Fibroblast of upper back skin (primary cell): ENCODE results near the gene NFKBIE.
"Not testable (repeated sequence)": the region's sequence is repeated elsewhere in the genome, so short reads cannot be mapped to it uniquely, and the experiment has no call there.

Experiments
- DNase-seq: peaks from one replicate; pipeline ENCODE4 v3.0.0-alpha.2; 2013

The NFKBIE gene

DNA sequence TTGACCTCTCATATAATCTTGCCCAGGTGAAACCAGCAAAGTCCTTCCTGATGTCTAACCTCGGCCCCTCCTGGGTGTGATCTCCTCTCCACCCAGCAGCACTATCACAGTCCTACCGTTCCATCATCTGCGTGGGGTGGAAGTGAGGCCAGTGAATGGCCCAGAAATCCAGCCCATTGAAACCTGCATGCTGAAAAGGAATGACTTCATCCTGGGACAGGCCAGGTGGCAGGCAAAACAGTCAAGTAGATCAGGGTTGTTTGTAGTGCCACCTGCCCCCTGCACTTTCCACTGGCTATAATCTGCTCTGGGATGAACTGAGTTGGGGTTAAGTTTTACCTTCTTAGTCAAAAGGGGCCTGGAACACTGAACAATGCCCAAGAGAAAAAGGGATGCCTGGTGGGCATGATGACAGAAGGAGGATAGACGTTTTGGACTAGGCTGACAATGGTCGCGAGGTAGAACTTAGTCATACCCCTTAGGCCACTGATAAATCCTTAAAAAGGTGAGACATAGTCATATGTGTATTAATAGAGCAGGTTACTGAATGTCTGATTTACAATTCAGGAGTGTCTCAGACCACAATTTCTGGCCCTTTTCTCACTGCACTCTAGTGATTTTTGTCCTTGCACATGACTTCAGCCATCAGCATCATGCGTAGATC is 26.5 kb downstream of the NFKBIE start:
- no peak for DNase-seq

DNA sequence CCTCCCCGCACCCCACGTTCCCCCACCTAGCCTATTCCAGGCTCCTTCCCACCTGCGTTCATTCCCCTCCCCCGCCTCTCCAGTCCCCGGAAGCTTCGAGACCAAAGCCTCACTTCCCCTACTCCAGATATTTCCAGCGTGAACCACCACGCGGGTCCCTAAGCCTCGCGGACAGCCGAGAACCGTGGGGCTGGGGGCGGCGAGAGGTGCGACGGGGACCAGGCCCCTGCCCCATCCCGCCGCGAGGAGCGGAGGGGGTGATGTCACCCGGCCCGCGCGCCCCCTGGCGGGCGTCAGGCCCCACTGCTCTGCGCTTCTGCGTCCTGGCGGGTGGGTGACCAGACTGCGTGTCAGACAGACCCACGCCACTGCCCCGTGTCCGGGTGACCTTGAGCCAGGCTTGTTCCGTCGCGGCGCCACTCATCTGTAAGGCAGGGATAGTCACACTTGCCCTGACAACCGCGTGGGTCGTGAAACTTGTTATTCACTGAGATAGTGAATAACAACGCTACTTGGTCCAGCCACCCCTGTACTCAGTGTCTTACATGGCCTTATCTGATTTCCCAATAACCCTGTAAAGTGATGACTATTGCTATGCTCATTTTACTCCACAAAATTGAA is 27.4 kb downstream of the NFKBIE start:
- DNase-seq: peak; percentile 52

DNA sequence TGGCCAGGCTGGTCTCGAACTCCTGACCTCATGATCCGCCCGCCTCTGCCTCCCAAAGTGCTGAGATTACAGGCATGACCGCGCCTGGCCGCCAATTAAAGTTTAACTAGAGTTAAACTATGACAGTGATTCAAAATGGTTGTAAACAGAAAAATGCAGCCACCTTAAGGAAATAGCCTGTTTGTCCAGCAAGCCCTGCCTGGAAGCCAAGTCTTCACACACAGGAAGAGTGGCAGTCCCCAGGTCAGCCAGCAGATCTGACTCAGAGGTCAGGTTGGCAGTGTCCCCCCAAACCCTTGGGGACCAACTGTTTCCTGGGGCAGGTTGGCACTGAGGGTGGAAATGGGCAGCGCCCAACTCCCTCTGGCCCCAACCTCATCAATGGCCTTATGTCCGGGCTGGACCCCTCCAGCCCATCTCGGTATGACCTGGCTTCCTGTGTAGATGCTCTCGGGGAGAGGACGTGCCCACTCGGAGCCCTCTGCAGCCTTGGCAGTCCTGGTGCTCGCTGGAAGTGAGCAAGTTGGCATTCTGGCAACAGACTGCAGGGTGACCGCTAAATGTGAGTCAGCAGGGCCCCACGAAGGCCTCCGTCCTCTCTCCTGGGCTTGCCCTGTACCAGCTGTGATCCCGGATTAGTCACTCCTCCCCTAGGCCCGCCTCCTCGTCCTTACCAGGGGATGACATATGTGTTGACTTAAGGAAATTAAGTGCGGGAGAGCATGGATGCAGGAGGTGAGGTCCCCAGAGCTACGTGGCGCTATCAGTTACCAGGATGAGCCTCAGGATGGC is 28.1 kb downstream of the NFKBIE start:
- peak; percentile 91 for DNase-seq

DNA sequence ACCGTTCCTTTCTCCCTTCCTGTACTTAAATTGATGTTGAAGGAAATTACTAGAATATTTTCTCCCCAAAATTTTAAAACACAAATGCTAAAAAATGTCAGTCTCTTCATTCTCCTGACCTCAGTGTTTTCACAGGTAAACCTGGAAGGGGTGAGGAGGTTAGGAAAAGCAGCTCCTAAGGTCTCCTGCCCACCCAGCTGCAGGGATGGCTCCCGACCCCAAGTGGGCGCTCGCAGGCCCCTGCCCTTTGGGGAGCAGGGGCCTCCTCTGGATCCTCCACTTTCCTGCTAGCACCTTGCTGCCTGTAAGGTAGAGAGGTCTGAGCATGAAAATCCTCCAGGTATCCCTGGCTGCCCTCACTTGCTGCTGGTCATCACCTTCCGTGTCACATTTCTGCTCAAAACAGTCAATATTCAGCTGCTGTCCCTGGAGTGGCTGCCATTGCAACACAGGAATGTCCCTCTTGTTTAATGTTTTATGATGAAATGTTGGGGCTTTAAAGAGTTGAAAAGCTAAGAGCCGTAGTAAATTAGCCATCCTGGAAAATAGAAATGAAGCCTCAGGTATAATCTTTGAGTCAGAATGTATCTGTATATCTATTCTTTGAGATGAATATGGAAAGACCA is 29.3 kb downstream of the NFKBIE start:
- DNase-seq: no peak

DNA sequence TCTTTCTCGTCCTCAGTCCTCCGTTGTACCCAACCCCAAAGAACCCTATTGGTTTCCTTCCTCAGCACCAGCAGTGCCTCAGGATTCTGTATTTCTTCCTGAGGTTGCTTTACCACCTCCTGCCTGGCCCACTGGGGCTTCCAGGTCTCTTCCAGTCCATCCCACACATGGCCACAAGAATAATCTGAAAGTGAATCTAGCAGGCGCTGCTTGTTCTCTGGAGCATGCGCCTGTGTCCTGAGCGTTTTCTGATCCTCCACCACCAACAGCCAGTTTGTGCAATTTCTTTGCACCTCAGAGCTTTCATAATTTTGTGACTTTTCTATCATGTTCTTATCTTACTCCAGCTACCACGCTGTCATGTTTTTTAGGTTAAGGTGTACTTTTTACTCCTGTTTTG is 30.1 kb downstream of the NFKBIE start:
- DNase-seq: no peak

DNA sequence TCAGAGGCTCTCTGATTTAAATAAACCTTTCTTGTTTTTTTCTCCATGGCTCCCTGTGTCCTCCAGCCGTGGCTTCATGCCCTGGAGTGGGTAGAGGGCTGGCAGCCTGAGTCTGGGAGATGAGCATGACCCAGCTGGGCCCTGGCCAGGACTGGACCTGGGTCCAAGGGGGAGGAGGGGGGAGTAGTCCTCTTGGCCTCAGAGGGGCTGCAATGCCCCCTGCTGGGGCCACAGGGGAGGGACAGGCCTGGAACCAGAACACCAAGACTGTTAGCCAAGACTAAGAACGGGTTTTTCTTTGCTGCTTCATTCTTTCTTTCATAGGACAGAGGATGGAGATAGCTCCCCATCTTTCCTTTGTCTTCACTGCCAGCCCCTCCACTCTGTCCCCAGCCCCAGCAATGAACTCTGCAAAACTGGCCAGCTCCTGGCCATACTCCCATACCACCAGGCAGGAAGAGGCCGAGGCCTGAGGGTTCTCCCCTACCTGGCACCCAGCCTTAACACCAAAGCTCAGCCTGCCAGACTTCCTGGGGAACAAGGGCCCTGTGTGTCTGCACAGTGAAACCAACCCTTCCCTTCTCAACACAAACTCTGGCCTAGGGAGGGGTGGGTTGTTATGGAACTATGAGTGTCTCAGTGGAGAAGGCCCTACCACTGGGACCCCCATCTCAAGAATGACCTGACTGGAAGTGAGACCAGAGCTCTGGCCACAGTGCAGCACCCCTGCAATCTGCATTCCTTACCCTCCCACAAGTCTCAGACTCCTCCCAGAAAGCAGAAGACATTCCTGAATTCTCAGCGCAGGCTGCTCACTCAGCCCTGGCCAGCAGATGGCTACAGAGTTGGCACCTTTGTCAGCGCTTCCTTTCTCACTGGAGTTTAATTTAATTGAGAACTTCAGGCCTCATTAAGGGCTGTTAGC is 31.0 kb downstream of the NFKBIE start:
- DNase-seq: peak; percentile 78

DNA sequence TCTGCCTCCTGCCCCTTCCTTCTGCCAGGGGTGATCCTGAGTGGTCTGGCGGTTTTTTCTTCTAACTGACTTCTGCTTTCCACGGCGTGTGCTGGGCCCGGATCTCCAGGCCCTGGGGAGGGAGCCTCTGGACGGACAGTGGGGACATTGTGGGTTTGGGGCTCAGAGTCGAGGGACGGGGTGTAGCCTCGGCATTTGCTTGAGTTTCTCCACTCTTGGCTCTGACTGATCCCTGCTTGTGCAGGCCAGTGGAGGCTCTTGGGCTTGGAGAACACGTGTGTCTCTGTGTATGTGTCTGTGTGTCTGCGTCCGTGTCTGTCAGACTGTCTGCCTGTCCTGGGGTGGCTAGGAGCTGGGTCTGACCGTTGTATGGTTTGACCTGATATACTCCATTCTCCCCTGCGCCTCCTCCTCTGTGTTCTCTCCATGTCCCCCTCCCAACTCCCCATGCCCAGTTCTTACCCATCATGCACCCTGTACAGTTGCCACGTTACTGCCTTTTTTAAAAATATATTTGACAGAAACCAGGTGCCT is 31.7 kb downstream of the NFKBIE start:
- DNase-seq: no peak

DNA sequence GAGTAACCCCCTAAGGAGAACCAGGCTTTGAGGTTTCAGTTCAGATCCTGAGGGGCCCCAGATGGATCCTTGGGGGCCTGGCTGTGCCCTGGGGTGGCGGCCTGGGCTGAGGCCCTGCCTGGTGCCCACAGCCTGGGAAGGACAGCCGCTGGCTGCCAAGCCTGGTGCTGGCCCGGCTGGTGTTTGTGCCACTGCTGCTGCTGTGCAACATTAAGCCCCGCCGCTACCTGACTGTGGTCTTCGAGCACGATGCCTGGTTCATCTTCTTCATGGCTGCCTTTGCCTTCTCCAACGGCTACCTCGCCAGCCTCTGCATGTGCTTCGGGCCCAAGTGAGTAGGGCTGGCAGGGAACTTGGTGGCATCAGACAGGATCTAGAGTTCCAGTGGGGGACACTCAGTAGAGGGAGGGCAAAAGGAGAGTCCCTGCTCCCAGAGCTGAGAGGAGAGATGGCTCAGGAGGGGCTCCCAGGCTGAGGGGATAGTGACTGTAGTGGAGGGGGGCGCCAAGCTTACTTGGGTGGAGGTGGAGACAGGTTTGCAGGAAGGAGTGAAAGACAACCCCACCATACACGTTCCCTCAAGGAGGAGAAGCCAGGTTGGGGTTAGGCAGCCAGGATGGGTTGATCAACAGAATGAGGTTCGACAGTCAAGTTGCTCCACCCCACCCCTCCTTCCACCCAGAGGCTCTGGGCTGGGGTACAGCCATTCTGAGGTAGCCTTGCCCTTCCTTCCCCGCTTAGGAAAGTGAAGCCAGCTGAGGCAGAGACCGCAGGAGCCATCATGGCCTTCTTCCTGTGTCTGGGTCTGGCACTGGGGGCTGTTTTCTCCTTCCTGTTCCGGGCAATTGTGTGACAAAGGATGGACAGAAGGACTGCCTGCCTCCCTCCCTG is 32.4 kb downstream of the NFKBIE start:
- DNase-seq: no peak

DNA sequence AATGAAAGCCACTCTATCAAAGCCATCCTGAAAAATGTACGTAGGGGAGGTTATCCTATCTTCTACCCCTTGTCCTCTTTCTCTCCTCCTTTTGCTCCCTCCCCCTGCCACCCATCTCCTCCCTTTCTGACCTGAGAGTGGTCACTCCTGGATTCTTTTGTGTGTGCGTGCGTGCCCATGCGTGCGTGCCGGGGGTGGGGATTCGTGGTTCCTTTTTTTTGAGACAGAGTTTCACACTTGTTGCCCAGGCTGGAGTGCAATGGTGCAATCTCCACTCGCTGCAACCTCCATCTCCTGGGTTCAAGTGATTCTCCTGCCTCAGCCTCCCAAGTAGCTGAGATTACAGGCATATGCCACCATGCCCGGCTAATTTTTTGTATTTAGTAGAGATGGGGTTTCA is 33.9 kb downstream of the NFKBIE start:
- DNase-seq: not testable (repeated sequence)

DNA sequence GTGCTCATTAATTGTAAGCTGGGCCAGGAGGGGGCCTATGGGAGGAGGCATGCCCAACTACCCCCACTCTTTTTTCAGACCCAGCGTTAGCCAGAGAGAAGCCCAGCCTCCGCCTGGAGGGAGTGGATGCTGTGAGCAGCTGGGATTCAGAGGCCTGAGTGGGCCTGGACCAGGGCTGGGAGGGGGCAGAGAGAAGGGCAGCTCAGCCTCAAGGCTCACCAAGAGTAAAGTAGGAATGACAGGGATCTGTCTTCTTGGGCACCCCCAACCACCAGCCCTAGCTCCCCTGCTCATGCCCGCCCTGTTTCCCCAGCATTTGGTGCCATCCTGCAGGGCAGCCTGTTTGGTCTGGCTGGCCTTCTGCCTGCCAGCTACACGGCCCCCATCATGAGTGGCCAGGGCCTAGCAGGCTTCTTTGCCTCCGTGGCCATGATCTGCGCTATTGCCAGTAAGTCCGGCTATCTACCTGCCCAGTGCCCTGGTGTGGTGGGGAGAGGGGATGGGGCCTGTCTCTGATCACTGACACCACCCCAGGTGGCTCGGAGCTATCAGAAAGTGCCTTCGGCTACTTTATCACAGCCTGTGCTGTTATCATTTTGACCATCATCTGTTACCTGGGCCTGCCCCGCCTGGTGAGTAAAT is 35.2 kb downstream of the NFKBIE start:
- no peak for DNase-seq

DNA sequence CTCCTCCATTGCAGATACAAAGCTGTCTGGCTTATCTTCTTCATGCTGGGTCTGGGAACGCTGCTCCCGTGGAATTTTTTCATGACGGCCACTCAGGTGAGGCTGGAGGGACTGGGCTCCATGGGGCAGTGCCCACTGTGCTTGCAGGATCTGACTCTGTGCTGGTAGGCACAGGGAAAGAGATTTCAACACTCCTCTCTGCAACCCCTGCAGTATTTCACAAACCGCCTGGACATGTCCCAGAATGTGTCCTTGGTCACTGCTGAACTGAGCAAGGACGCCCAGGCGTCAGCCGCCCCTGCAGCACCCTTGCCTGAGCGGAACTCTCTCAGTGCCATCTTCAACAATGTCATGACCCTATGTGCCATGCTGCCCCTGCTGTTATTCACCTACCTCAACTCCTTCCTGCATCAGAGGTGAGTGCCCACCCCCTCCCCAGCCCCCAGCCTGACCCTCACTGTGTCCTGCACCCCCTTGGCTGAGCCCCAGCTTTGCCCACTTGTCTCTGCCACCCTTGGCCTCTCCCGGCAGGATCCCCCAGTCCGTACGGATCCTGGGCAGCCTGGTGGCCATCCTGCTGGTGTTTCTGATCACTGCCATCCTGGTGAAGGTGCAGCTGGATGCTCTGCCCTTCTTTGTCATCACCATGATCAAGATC is 35.8 kb downstream of the NFKBIE start:
- DNase-seq: no peak

DNA sequence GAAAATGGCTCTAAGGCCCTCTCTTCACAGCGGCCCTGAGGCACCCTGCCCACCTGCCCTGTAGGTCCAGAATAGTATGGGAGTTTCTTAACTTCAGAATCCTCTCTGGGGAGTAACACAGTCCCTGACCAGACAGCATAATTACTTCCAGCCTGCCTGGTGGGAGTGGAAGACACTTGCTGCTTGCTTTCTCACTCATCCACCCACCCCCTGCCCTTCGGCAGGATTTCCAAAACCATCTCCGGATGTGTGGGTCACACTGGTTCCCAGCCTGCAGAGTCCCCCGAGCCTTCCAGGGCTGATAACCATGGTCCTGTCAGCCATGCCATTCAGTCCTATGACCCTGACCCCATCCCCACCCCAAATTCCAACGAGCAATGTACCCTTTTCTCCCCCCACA is 36.5 kb downstream of the NFKBIE start:
- no peak for DNase-seq

DNA sequence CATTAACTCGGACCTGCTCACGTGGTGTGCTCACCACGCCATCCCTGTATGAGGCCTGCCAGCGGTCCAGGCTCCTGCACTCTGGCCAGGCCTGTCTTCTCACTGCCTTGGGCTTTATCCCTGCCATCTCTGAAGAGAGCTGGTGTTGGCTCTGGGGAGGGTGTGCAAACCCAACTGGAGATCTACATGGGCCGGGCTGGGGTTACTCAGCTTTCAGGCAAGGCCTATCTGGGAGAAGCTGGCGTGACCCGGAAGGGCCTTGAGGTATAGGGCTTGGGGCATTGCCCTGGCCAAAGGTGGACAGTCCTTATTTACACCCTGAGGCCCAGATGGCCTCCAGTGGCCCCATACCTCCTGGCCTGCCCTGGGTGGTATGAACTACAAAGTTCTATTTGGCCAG is 36.9 kb downstream of the NFKBIE start:
- DNase-seq: no peak

DNA sequence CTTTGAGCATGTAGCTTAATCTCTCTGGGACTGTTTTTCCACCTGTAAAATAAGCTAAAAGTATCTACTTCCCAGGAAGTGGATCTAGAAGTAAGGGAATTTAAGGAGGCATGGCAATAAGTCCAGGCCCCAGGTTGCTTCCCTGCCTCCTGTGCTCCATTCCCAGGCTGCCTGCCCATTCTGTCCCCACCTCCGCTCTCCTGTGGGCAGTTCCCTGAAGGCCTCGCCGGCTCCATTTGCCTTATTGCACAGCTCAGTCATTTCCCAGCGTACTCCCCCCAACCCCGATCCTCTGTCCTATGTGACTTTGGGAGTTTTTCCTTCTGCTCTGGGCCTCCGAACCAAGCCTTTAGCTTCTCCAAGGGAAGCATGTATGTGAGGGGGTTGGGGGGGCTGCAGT is 37.3 kb downstream of the NFKBIE start:
- no peak for DNase-seq

DNA sequence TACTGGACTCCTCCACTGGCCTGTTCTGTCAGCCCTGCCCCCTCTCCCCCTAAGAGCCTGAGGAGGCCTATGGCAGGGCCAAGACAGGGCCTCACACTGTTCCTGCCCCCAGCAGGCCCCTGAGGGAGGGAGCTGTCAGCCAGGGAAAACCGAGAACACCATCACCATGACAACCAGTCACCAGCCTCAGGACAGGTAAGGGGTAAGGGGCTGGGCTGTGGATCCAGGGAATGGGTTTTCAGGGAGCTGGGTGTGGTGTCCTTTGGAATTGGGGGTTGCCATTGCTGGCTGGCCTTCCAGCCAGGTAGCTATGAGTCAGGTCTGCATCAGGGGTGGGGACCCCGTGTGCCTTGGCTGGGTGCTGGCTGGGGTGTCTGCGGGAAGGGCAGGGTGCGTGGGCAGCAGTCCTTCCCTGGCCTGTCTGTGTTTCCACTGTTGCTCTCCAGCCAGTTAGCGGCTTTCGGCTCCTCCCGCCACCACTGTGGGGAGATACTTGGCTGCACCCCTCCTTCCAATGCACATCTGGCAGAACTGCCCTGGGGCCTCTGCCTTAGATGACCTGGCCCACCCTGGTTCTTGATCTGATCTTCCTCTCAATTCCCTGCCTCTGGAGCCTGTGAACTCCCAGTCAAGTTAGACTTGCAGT is 38.1 kb downstream of the NFKBIE start:
- DNase-seq: no peak

DNA sequence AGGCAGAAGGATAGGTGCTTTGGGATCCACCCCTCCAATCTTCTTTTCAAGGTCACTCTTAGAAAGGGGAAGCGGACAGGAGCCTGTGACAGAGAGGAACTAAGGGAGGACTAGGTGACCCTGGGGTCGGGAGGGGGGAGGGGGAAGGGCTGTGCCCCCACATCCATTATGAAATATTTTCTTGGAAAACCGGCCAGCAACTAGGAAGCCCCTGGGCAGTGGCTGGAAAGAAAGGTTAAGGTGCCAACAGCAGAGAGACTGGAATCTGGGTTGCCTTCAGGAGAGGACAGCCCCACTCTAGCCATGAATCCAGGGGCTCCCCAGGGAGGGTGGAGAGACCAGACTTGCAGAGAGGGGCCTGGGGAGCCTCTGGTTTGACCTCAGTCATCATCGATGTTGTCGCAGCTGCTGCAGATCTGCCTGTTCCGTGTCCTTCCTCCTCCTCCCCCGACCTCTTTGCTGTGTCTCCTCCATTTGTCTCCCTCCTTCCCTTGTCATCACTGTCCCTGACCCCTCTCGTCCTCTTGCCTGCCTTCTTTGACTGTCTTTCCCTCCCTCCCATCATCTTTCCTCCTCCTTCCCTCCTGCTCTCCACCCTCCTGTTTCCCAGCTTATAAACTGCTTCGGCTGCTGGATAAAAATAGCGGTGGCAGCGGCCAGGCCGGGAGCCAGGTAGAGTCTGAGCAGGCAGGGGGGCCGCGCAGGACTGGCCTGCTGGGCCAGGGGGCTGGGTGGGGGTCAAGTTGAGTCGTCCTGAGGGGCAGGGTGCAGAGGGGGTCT is 38.8 kb downstream of the NFKBIE start:
- no peak for DNase-seq

DNA sequence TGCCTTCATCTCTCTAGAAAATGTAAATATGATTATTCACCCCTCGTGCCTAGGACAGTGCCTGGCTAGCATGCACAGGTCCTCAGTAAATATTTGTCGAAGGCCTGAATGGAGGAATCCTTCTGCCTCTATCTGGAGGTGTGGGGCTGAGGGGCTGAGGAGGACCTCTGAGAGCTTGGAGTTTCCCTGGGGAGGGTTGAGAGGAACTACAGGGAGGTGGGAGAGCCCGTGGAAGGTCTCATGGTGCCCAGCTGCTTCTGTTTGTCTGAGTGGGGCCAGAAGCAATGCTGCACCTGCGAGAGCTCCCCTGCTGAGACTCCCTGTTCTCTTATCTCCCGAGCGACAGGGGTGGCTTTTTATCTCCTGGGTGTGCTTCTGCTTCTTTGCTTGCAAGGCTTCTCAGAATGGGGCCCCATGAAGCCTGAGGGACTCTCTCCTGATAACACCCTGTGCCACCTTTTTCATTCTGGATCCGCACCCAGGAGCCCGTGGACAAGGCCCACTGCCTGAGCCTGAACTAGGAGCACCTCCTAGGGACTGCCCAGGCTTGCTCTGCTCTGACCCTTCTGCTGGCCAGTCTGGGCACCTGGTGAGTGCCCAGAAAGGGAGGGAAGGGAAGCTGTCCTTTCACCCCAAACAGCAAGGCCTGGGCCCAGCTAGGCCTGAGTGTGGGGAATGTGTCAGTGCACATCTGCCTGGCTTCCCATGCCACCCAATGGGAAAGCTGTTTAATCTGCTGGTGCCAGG is 39.6 kb downstream of the NFKBIE start:
- no peak for DNase-seq

DNA sequence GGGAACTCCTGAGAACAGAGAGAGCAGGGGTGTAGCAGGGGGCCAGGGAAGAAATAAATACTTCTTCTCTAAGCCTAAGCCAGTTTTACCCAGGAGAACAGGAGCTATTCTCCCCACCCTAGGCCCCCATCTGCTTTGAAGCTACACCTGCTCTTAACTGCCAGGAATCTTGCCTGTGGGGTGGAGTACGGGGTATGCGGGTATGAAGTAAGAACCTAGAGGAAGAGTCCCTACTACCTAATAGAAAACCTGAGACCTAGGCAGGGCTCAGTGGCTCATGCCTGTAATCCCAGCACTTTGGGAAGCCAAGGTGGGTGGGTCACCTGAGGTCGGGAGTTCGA is 40.4 kb downstream of the NFKBIE start:
- DNase-seq: no peak
